ENCODE results near the gene PWP2.

Gene PWP2

DNA sequence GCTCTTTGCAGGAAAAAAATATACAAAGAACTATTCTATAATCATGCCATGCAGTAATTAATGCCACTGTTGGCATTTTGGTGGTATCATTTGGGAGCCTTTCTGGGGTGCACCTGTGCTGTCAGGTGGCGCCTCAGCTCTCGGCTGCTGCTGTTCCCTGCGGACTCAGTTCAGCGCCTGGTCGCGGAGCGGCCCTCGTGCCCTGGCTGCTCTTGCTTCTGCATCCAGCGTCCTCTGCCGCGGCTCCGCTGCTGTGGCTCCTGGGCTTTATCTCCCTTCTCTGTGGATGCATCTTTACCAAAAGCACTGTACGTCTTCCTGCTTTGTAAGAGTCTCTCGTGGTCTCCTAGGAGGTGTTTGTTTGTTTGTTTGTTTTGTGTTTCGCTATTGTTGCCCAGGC, 35.1 kb upstream of the PWP2 start:
- Histone ChIP-seq H3K4me3 (IDR thresholded peaks at IDR 0.05; ENCODE audit: insufficient read depth, low read depth, low read length) (no peak overlapping the region), H3K27me3 (ENCODE audit: insufficient read depth, low read depth) (no peaks in the 10 kb centered on the region), H3K9ac (no peak overlapping the region), H3K4me1 (ENCODE audit: low read depth, poor library complexity, severe bottlenecking) (no peaks in the 10 kb centered on the region), H4K20me1 (ENCODE audit: insufficient read depth) (no peaks in the 10 kb centered on the region), H3K4me2 (no peak overlapping the region), H3K27ac (no peak overlapping the region), H3K79me2 (ENCODE audit: insufficient read depth, low read depth) (no peaks in the 10 kb centered on the region), H3K36me3 (ENCODE audit: insufficient read depth) (no peaks in the 10 kb centered on the region; the same call in 1 of the 2 replicates), H2AFZ (ENCODE audit: low read depth) (no peak overlapping the region)
- TF ChIP-seq, protein P1, sequence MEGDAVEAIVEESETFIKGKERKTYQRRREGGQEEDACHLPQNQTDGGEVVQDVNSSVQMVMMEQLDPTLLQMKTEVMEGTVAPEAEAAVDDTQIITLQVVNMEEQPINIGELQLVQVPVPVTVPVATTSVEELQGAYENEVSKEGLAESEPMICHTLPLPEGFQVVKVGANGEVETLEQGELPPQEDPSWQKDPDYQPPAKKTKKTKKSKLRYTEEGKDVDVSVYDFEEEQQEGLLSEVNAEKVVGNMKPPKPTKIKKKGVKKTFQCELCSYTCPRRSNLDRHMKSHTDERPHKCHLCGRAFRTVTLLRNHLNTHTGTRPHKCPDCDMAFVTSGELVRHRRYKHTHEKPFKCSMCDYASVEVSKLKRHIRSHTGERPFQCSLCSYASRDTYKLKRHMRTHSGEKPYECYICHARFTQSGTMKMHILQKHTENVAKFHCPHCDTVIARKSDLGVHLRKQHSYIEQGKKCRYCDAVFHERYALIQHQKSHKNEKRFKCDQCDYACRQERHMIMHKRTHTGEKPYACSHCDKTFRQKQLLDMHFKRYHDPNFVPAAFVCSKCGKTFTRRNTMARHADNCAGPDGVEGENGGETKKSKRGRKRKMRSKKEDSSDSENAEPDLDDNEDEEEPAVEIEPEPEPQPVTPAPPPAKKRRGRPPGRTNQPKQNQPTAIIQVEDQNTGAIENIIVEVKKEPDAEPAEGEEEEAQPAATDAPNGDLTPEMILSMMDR (conservative IDR thresholded peaks at IDR 0.05; ENCODE audit: low read depth, low read length): no peak

DNA sequence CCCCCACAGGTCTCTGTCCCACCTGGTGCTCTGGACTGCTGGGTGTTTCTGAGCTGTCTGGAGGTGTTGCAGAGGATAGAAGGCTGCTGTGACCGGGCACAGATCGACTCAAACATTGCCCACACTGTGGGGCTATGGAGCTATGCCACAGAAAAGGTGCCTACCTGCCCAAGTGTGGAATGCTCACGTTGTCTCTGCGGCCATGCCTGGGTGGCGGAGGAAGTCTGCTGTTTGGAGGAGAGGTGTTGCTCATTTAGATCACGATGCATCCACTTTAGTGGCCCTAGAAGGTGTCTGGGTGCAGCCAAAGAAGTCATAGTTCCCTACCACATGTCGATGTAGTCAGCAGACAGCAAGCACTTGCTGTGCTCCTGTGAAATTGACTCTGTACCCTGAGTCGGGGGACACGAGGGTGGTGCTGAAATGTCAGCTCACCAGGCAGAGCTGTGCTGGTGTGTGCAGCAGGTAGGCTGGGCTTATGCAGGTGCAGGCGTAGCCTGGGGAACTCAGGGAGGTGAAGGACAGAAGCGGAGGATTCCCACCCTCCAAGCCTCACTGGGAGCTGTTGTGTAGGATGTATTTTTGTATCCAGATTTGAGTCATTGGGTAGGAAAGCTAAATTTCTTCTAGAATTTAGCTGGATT, 32.8 kb upstream of the PWP2 start:
- H3K9ac ChIP-seq: no peak overlapping the region
- TF ChIP-seq, protein P1 (conservative IDR thresholded peaks at IDR 0.05; ENCODE audit: low read depth, low read length): no peak
- no peaks in the 10 kb centered on the region for H4K20me1 ChIP-seq (ENCODE audit: insufficient read depth)
- H3K27me3 ChIP-seq (ENCODE audit: insufficient read depth, low read depth): no peaks in the 10 kb centered on the region
- no peaks in the 10 kb centered on the region for H3K4me1 ChIP-seq (ENCODE audit: low read depth, poor library complexity, severe bottlenecking)
- H2AFZ ChIP-seq (ENCODE audit: low read depth): no peak overlapping the region
- no peak overlapping the region for H3K4me3 ChIP-seq (IDR thresholded peaks at IDR 0.05; ENCODE audit: insufficient read depth, low read depth, low read length)
- H3K36me3 ChIP-seq (ENCODE audit: insufficient read depth): no peaks in the 10 kb centered on the region; the same call in 1 of the 2 replicates
- H3K4me2 ChIP-seq: no peak overlapping the region
- H3K79me2 ChIP-seq (ENCODE audit: insufficient read depth, low read depth): no peaks in the 10 kb centered on the region
- no peak overlapping the region for H3K27ac ChIP-seq

DNA sequence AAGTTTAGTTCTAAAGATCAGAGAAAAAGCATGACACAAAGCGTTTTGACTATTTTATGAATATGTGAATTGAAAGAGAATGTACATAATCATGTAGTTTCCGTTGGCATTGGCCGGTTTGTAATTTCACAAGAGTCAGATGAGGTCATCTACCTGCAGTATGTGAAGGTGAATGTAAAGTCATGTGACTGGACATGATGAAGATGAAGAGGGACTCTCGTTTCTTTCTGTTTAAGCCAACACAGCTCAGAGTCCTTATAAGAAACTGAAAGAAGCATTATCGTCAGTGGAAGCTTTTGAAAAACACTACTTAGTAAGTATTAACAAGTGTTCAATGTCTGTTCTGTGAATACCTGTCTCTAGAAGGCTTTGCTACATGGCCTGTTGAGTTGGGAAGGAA, 30.9 kb upstream of the PWP2 start:
- Histone ChIP-seq H2AFZ (ENCODE audit: low read depth) (no peak overlapping the region), H3K9ac (no peak overlapping the region), H3K27me3 (ENCODE audit: insufficient read depth, low read depth) (no peaks in the 10 kb centered on the region), H4K20me1 (ENCODE audit: insufficient read depth) (no peaks in the 10 kb centered on the region), H3K36me3 (ENCODE audit: insufficient read depth) (no peaks in the 10 kb centered on the region; the same call in 1 of the 2 replicates), H3K79me2 (ENCODE audit: insufficient read depth, low read depth) (no peaks in the 10 kb centered on the region), H3K27ac (no peak overlapping the region), H3K4me2 (no peak overlapping the region), H3K4me3 (IDR thresholded peaks at IDR 0.05; ENCODE audit: insufficient read depth, low read depth, low read length) (no peak overlapping the region), H3K4me1 (ENCODE audit: low read depth, poor library complexity, severe bottlenecking) (no peaks in the 10 kb centered on the region)
- TF ChIP-seq, protein P1 (conservative IDR thresholded peaks at IDR 0.05; ENCODE audit: low read depth, low read length): no peak

DNA sequence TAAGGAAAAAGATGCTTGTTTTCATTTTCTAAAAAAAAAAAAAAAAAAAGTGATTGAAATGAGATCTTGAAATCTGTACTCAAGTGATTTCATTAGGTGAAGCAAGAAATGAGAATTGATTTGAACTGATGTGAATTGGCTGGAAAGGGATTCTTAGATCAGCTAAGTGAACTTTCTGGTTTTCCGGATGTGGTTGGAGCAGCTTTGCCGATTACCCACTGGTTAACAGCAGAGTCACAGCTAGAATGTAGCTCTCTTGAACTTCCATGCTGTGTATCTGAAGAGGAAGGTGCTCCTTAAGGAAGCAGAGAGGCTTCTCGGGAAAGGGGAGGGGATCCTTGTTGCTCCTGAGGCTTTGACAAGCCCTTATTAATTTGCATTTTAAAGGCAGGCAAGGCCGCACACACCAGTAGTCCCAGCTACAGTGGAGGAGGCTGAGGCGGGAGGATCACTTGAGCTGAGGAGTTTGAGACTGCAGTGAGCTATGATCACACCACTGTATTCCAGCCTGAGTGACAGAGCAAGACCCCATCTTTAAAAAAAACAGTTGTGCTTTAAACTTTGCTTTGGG, 28.7 kb upstream of the PWP2 start:
- Histone ChIP-seq H3K27me3 (ENCODE audit: insufficient read depth, low read depth) (no peaks in the 10 kb centered on the region), H3K27ac (no peak overlapping the region), H4K20me1 (ENCODE audit: insufficient read depth) (no peaks in the 10 kb centered on the region), H2AFZ (ENCODE audit: low read depth) (no peak overlapping the region), H3K4me1 (ENCODE audit: low read depth, poor library complexity, severe bottlenecking) (no peaks in the 10 kb centered on the region), H3K4me2 (no peak overlapping the region), H3K36me3 (ENCODE audit: insufficient read depth) (no peaks in the 10 kb centered on the region; the same call in 1 of the 2 replicates), H3K9ac (no peak overlapping the region), H3K4me3 (IDR thresholded peaks at IDR 0.05; ENCODE audit: insufficient read depth, low read depth, low read length) (no peak overlapping the region), H3K79me2 (ENCODE audit: insufficient read depth, low read depth) (no peaks in the 10 kb centered on the region)
- TF ChIP-seq, protein P1 (conservative IDR thresholded peaks at IDR 0.05; ENCODE audit: low read depth, low read length): no peak
